Measurements from ENCODE around the gene CENPE.

- TF ChIP-seq POLR2AphosphoS5 (IDR thresholded peaks at IDR 0.05) (no peak), CTCF (IDR thresholded peaks at IDR 0.05) (no peak), POLR2A (IDR thresholded peaks at IDR 0.05) (no peak), EP300 (IDR thresholded peaks at IDR 0.05) (no peak)
Observed at GRCh38 chr4:103123114-103123513, 75.0 kb downstream of the CENPE start.
